Activated CD4-positive, alpha-beta T cell treated with anti-CD3 and anti-CD28 coated beads for 48 hours (primary cell): ENCODE results near the gene FAM20A.
"Not testable (repeated sequence)": the region's sequence is repeated elsewhere in the genome, so short reads cannot be mapped to it uniquely, and the experiment has no call there.

Source experiments
- DNase-seq: peaks from one replicate; pipeline ENCODE4 v3.0.0-alpha.2; 2020

FAM20A gene

DNA sequence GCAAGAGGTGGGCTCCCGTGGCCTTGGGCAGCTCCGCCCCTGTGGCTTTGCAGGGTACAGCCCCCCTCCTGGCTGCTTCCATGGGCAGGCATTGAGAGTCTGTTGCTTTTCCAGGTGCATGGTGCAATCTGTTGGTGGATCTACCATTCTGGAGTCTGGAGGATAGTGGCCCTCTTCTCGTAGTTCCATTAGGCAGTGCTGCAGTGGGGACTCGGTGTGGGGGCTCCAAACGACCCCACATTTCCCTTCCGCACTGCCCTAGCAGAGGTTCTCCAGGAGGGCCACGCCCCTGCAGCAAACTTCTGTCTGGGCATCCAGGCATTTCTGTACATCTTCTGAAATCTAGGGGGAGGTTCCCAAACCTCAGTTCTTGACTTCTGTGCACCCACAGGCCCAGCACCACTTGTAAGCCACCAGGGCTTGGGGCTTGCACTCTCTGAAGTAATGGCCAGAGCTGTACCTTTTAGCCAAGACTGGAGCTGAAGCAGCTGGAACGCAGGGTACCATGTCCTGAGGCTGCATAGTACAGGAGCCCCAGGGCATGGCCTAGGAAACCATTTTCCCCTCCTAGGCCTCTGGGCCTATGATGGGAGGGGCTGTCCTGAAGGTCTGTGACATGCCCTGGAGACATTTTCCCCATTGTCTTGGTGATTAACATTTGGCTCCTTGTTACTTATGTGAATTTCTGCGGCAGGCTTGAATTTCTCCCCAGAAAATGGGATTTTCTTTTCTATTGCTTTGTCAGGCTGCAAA is 82.9 kb downstream of the FAM20A start:
- DNase-seq = no peak

- not testable (repeated sequence) for DNase-seq
Observed at GRCh38 chr17:68517605-68518004, 83.6 kb downstream of the FAM20A start.

DNA sequence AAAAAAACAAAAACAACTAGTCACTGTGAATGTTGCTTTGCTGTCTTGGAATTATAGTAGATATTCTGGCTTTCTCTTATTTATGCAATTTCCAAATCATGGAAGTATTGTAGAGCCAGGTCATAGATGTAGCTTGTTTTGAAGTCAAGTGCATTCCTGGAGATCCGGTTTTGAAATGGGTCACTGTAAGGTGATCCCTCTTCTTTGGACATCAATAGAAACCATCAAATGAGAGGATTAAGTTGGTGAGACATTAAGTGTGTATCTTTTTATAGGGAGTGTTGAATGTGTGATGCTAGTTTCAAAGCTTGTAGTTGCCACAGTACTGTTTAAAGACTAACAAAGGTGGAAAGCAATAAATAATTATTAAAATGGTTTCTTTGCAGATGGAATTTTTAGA is 84.4 kb downstream of the FAM20A start:
- no peak for DNase-seq

DNA sequence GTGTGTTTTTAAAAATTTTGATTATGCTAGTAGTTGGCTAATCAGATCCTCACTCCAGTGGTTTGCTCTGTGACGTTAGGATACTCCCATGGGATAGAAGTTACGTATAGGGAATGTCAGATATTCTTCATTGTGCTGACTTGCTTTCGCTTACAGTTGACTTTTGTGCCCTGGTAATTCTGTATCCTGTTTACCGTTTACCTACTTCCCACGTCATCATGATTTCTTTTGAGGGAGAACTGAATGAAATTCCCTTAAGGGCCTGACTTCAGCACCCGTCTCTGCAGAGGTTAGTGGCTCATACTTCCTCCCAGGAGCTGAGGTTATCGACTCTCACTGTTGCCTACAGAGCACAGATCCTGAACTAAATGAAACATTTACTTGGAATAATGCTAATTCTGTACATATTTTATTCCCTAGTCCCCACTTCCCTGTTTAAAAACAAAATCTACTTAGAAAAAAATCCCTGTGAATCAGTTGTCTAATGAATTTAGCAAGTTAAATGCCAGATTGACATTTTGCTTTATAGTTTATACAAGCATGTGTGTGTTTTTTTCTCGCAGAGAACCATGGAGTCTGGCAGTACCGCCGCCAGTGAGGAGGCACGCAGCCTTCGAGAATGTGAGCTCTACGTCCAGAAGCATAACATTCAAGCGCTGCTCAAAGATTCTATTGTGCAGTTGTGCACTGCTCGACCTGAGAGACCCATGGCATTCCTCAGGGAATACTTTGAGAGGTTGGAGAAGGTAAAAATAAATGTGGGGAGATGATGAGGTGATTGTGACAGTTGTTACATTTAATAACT is 86.1 kb downstream of the FAM20A start:
- no peak for DNase-seq

GRCh38 chr17:68513932-68514331 is 87.2 kb downstream of the FAM20A start:
- no peak for DNase-seq

GRCh38 chr17:68512960-68513474 is 88.2 kb downstream of the FAM20A start:
- DNase-seq = no peak

DNA sequence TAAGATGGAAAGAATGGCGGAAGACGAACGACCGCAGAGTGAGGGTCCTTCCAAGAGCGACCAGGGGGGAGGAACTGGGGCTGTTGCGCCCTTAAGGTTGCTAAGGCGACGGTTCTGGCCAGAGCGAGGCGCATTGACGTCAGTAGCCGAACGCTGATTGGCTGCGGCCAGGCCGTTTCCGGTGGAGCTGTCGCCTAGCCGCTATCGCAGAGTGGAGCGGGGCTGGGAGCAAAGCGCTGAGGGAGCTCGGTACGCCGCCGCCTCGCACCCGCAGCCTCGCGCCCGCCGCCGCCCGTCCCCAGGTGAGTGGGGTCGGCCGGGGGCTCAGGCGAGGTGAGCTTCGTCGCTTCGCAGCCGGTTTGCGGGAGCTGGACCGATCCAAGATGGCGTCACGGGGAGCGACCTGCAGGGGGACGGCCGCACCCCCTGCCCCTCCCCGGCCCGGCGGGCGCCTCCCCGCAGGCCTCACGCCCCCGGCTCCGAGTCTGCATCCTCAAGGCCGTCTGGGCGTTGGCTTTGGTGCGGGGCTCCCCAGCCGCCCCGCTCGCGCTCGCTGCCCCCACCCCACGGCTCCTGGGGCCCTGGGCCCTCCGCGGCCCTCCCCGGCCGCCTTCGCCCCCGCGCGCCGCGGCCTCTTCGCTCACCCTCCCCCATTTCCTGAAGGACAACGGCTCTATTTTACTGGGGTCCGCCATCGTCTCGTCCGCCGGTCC is 88.8 kb downstream of the FAM20A start, which contains the start of gene PRKAR1A:
Gene PRKAR1A (plus strand): TSS at position 184 of the 713 bp plus-strand sequence. CDS start 2,970 bp downstream, outside the sequence.
- peak; percentile 92 for DNase-seq

DNA sequence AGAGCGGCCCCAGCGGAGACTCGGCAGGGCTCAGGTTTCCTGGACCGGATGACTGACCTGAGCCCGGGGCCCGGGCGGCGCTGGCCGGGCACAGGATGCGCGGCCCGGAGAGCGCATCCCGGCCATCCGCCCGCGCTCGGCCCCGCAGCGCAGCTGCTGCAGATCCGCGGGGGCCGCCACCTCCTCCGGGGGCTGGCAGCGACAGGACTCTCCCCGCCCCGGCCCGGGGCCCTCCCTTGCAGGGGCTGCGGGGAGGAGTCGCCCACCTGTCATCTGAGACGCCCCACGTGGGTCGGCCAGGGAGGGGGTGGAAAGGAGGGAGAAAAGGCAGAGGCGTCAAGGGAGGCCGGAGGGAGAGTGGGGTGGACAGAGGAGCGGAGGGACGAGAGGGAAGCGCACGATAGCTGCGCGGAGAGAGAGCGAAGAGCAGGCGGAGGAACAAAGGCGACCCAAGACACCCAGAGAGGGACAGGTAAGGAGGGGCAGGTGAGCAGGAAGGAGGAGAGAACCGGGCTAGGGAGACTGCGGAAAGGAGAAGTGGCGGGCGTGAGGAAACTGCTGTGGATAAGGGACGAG is 89.4 kb downstream of the FAM20A start:
- peak; percentile 66 for DNase-seq

GRCh38 chr17:68511254-68511670 is 89.9 kb downstream of the FAM20A start:
- DNase-seq = no peak

- DNase-seq = no peak
Observed at GRCh38 chr17:68509141-68510057, 91.8 kb downstream of the FAM20A start.

GRCh38 chr17:68507576-68507975 is 93.6 kb downstream of the FAM20A start:
- no peak for DNase-seq

GRCh38 chr17:68505951-68506350 is 95.2 kb downstream of the FAM20A start:
- DNase-seq = no peak

- no peak for DNase-seq
Observed at GRCh38 chr17:68501074-68501473, 100.1 kb downstream of the FAM20A start.

- DNase-seq = no peak
Observed at GRCh38 chr17:68499587-68499986, 101.6 kb downstream of the FAM20A start.

DNA sequence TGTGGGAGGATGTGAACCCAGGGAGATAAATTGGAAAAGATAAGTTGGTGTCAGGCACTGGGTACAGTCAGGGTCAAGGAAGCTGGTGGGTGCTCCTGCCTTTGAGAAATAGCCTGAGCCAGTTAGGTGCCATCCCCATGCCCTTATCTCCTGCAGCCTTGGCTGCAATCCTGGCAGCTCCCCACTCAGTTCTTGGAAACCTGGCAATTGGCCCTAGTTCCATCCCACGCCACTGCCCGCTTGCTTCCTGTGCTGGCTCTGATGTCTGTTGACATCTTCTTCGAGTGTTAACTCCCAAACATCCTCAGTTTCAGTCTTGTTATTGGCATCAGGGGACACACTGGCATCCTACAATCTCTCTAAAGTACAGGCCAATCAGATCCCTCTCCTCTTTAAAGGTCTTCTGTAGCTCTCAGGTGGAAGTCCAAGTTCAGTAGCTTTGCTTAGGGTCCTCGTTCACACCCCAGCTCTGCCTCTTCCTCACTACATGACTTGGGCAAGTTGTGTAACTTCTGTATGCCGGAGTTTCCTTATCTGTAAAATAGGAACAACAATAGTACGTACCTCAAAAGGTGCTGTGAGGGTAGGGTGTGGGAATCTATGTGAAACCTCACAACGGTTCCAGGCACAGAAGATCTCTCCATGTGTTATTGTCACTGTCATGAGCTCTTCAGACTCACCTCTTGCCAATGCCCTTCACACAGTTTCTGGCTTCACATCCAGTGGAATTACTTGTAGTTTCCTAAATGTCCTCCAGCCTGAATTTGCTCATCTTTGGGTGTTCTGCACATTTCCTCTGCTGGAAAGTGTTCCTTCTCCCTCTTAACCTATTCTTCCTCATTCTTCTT is 102.5 kb downstream of the FAM20A start:
- DNase-seq = no peak

DNA sequence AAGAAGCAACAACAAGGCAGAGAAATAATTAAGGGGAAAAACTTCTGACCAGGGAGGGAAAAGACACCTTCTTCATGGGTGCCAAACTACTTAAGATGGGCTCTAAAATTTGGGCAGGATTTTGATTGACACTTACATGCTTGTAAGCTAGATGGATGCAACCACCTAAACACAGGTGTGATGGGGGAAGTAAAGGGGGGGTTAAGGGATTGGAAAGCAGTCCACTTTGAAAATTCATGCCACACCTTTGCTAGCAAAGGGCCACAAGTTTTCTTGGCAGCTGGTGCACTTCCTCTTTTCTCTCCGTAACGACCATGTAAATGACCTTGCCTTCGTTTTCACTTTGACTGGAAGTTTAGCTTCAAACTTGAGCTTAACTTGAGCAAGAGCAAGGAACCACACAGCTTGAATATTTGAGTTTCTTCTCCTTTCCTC is 103.3 kb downstream of the FAM20A start:
- DNase-seq = no peak

- DNase-seq = no peak
Observed at GRCh38 chr17:68495081-68495480, 106.1 kb downstream of the FAM20A start.

DNA sequence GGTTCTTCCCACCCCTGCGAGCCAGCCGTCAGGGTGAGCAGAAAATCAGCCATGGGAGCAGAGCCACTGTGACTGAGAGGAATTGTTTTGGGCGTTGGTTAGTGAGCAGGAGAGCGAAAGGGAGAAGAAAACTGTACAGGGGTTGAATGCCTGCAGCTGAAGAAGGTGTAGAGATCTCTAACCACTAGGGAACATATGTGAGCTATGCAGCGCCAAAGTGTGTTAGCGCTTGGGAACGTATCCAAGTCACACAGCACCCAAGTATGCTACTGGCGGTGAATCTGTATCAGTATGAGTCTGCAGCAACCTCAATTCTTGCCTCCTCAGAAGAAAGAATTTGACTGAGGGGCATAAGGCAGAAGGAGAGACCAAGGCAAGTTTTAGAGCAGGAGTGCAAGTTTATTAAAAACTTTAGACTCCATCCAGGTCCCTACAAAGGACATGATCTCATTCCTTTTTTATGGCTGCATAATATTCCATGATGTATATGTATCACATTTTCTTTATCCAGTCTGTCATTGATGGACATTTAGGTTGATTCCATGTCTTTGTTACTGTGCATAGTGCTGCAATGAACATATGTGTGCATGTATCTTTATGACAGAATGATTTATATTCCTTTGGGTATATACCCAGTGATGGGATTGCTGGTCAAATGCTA is 108.6 kb downstream of the FAM20A start:
- not testable (repeated sequence) for DNase-seq

GRCh38 chr17:68491381-68492231 is 109.6 kb downstream of the FAM20A start:
- DNase-seq = no peak
